ENCODE measurements around the gene PTPRB.

DNA sequence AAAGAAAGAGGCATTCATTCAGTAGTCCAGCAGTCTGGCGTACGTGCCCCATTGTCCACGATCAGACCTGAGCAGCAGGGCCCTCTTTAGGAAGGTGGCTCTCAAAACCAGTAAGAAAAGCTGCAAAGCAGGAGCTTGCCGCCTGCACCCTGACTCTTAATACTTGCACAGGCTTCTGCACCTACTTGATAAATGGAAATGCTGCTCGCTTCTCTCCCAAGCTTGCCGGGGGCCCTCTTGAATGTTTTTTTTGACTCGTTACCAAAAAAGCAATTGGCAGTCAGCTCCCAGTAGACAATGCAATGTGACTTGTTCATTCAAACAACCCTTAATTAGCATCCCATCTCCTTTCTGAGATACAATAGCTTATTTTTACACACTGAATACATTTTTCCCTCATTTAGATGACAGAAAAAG is 27.2 kb upstream of the PTPRB start:
- TF ChIP-seq HOXB5 (CRISPR knock-in tag; IDR thresholded peaks at IDR 0.05) (no peak), POLR2A (IDR thresholded peaks at IDR 0.05; ENCODE audit: low read length) (no peak), MAFK (IDR thresholded peaks at IDR 0.05; ENCODE audit: partially characterized antibody) (no peak), EP300 (IDR thresholded peaks at IDR 0.05) (no peak), RAD21 (conservative IDR thresholded peaks at IDR 0.05 in 1 of 2, IDR thresholded peaks at IDR 0.05 in 1 of 2) (no peak), JUNB (IDR thresholded peaks at IDR 0.05) (no peak), SREBF2 (IDR thresholded peaks at IDR 0.05) (no peak), JUN (IDR thresholded peaks at IDR 0.05) (no peak)
- TF ChIP-seq, protein P1, sequence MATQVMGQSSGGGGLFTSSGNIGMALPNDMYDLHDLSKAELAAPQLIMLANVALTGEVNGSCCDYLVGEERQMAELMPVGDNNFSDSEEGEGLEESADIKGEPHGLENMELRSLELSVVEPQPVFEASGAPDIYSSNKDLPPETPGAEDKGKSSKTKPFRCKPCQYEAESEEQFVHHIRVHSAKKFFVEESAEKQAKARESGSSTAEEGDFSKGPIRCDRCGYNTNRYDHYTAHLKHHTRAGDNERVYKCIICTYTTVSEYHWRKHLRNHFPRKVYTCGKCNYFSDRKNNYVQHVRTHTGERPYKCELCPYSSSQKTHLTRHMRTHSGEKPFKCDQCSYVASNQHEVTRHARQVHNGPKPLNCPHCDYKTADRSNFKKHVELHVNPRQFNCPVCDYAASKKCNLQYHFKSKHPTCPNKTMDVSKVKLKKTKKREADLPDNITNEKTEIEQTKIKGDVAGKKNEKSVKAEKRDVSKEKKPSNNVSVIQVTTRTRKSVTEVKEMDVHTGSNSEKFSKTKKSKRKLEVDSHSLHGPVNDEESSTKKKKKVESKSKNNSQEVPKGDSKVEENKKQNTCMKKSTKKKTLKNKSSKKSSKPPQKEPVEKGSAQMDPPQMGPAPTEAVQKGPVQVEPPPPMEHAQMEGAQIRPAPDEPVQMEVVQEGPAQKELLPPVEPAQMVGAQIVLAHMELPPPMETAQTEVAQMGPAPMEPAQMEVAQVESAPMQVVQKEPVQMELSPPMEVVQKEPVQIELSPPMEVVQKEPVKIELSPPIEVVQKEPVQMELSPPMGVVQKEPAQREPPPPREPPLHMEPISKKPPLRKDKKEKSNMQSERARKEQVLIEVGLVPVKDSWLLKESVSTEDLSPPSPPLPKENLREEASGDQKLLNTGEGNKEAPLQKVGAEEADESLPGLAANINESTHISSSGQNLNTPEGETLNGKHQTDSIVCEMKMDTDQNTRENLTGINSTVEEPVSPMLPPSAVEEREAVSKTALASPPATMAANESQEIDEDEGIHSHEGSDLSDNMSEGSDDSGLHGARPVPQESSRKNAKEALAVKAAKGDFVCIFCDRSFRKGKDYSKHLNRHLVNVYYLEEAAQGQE (IDR thresholded peaks at IDR 0.05), result no peak
- TF ChIP-seq, protein P2, sequence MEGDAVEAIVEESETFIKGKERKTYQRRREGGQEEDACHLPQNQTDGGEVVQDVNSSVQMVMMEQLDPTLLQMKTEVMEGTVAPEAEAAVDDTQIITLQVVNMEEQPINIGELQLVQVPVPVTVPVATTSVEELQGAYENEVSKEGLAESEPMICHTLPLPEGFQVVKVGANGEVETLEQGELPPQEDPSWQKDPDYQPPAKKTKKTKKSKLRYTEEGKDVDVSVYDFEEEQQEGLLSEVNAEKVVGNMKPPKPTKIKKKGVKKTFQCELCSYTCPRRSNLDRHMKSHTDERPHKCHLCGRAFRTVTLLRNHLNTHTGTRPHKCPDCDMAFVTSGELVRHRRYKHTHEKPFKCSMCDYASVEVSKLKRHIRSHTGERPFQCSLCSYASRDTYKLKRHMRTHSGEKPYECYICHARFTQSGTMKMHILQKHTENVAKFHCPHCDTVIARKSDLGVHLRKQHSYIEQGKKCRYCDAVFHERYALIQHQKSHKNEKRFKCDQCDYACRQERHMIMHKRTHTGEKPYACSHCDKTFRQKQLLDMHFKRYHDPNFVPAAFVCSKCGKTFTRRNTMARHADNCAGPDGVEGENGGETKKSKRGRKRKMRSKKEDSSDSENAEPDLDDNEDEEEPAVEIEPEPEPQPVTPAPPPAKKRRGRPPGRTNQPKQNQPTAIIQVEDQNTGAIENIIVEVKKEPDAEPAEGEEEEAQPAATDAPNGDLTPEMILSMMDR (IDR thresholded peaks at IDR 0.05), result no peak
